ENCODE data around the gene MITD1. TPM values are rescaled to one million over a fixed set of nuclear protein-coding genes. Genes with fewer than 3 reads are reported as not detected.

The MITD1 gene
- total RNA-seq, 1 experiment from 2014 or later, result 22.3 TPM

DNA sequence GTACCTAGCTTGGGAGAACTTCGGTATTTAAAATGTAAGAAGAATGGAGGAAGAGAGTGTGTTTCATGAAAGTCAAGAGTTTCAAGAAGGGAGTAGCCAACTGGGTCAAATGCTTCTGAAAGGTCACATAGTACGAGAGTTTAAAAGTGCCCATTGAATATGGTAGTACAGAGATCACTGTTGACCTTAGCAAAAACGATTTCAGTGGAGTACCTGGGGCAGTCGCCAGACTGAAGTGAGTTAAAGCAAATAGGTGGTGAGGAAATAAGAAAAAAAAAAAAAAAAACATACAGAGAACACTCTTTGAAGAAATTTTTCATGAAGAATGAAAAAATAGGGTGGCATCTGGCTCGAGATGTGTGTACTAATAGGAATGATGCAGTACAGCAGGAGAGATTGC, 14.6 kb downstream of the MITD1 start:
- no peak overlapping the region for H3K27ac ChIP-seq (ENCODE audit: low read depth, low read length, poor library complexity, severe bottlenecking)
- ChIA-PET CTCF (no interaction called here), POLR2A (ENCODE audit: low non-redundant PET) (no interaction called here)
- no peaks in the 10 kb centered on the region for H3K4me1 ChIP-seq (ENCODE audit: insufficient read depth, low read length, poor library complexity, severe bottlenecking)
- TF ChIP-seq, protein P1, sequence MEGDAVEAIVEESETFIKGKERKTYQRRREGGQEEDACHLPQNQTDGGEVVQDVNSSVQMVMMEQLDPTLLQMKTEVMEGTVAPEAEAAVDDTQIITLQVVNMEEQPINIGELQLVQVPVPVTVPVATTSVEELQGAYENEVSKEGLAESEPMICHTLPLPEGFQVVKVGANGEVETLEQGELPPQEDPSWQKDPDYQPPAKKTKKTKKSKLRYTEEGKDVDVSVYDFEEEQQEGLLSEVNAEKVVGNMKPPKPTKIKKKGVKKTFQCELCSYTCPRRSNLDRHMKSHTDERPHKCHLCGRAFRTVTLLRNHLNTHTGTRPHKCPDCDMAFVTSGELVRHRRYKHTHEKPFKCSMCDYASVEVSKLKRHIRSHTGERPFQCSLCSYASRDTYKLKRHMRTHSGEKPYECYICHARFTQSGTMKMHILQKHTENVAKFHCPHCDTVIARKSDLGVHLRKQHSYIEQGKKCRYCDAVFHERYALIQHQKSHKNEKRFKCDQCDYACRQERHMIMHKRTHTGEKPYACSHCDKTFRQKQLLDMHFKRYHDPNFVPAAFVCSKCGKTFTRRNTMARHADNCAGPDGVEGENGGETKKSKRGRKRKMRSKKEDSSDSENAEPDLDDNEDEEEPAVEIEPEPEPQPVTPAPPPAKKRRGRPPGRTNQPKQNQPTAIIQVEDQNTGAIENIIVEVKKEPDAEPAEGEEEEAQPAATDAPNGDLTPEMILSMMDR (conservative IDR thresholded peaks at IDR 0.05; ENCODE audit: low read depth, low read length), result no peak
- TF ChIP-seq EZH2 (IDR thresholded peaks at IDR 0.05; ENCODE audit: borderline replicate concordance, low read depth, low read length, poor library complexity, severe bottlenecking), result no peak
- intact Hi-C loops (cut with micrococcal nuclease; ENCODE audit: unreplicated experiment), result no loop called here
- H3K27me3 ChIP-seq (replicated peaks; ENCODE audit: insufficient read depth, low read depth, low read length, poor library complexity), result no peaks in the 10 kb centered on the region
- no peaks in the 10 kb centered on the region for H3K9me3 ChIP-seq (ENCODE audit: low read depth, low read length, poor library complexity, severe bottlenecking)
- no peak for DNase-seq (ENCODE audit: low spot score)
- H3K36me3 ChIP-seq (ENCODE audit: insufficient read depth, low read length, poor library complexity, severe bottlenecking), result peaks cover 19% of the 10 kb centered on the region
- no TSS peak for BruUV-seq (replicated peaks)
- no peak overlapping the region for H3K4me3 ChIP-seq (ENCODE audit: low read depth, low read length, poor library complexity, severe bottlenecking)

DNA sequence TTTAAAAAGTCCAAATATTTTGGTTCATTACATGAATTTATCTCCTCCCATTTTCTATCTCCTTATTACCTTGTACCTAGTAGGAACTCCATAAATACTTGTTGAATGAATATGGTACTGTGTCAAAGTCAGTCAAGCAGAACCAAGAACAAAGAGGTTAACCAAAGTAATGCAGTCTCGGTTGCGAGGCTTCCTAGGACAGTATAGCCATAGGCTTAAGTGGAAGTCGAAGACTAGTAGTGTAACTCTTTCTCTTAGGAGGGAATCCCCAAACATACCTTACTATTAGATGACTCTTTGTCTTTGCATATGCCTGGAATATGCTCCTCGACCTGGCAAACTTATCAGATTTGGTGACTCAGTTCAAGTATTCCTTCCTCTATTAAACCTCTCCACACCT, 21.3 kb downstream of the MITD1 start:
- no TSS peak for BruUV-seq (replicated peaks)
- DNase-seq (ENCODE audit: low spot score), result no peak
- TF ChIP-seq, protein P1 (conservative IDR thresholded peaks at IDR 0.05; ENCODE audit: low read depth, low read length), result no peak
- TF ChIP-seq EZH2 (IDR thresholded peaks at IDR 0.05; ENCODE audit: borderline replicate concordance, low read depth, low read length, poor library complexity, severe bottlenecking), result no peak
- intact Hi-C loops (cut with micrococcal nuclease; ENCODE audit: unreplicated experiment), result no loop called here
- Histone ChIP-seq H3K4me3 (ENCODE audit: low read depth, low read length, poor library complexity, severe bottlenecking) (no peak overlapping the region), H3K9me3 (ENCODE audit: low read depth, low read length, poor library complexity, severe bottlenecking) (no peaks in the 10 kb centered on the region), H3K4me1 (ENCODE audit: insufficient read depth, low read length, poor library complexity, severe bottlenecking) (no peaks in the 10 kb centered on the region), H3K27me3 (replicated peaks; ENCODE audit: insufficient read depth, low read depth, low read length, poor library complexity) (no peaks in the 10 kb centered on the region), H3K27ac (ENCODE audit: low read depth, low read length, poor library complexity, severe bottlenecking) (no peak overlapping the region), H3K36me3 (ENCODE audit: insufficient read depth, low read length, poor library complexity, severe bottlenecking) (no peaks in the 10 kb centered on the region)
- CTCF ChIA-PET, result no interaction called here
- POLR2A ChIA-PET (ENCODE audit: low non-redundant PET), result no interaction called here

DNA sequence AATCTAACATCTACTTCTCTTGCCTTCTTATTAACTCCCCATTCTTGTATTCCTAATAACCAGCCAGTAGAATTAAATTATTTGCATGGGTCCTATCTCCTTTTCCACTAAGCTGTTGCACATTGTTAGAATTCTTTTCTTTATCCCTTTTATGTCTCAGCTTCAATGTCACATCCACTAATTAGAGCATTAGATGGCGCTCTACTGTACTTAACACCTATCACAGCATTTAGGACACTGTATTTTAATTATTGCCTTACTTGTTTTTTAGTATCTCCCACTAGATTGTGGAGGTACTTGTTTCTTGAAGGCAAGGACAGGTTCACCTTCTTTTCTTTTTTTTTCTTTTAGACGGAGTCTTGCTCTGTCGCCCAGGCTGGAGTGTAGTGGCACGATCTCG, 22.3 kb downstream of the MITD1 start:
- intact Hi-C loops (cut with micrococcal nuclease; ENCODE audit: unreplicated experiment), result no loop called here
- no TSS peak for BruUV-seq (replicated peaks)
- no peak overlapping the region for H3K27ac ChIP-seq (ENCODE audit: low read depth, low read length, poor library complexity, severe bottlenecking)
- no peaks in the 10 kb centered on the region for H3K36me3 ChIP-seq (ENCODE audit: insufficient read depth, low read length, poor library complexity, severe bottlenecking)
- TF ChIP-seq, protein P1 (conservative IDR thresholded peaks at IDR 0.05; ENCODE audit: low read depth, low read length), result peak; percentile 39; the same call in 1 of the 2 replicates
- TF ChIP-seq EZH2 (IDR thresholded peaks at IDR 0.05; ENCODE audit: borderline replicate concordance, low read depth, low read length, poor library complexity, severe bottlenecking), result no peak
- no peak for DNase-seq (ENCODE audit: low spot score)
- H3K9me3 ChIP-seq (ENCODE audit: low read depth, low read length, poor library complexity, severe bottlenecking), result no peaks in the 10 kb centered on the region
- no peak overlapping the region for H3K4me3 ChIP-seq (ENCODE audit: low read depth, low read length, poor library complexity, severe bottlenecking)
- no peaks in the 10 kb centered on the region for H3K27me3 ChIP-seq (replicated peaks; ENCODE audit: insufficient read depth, low read depth, low read length, poor library complexity)
- POLR2A ChIA-PET (ENCODE audit: low non-redundant PET), result no interaction called here
- CTCF ChIA-PET, result no interaction called here
- H3K4me1 ChIP-seq (ENCODE audit: insufficient read depth, low read length, poor library complexity, severe bottlenecking), result no peaks in the 10 kb centered on the region
